H1 (cell line): ENCODE data around the gene CELF2. TPM values are rescaled to one million over a fixed set of nuclear protein-coding genes. Genes with fewer than 3 reads are reported as not detected.

Source experiments
- ATF2 ChIP-seq: IDR thresholded peaks from 2 replicates; pipeline ENCODE4 v1.6.1; 2012; ENCODE audit warnings: low read length, inconsistent platforms
- EP300 ChIP-seq, 2 experiments: IDR thresholded peaks; 1 replicate in 1 of 2; 2 replicates in 1 of 2; pipeline ENCODE4 v1.6.1; 2011 to 2012; ENCODE audit warnings: low read depth in 2 of 2, low read length in 2 of 2, mild to moderate bottlenecking in 2 of 2, borderline replicate concordance in 1 of 2, inconsistent platforms in 1 of 2, moderate library complexity in 1 of 2
- TAF7 ChIP-seq: optimal IDR thresholded peaks from 2 replicates; pipeline ENCODE3; 2011; ENCODE audit warnings: low read depth, mild to moderate bottlenecking, inconsistent platforms, low read length, moderate library complexity, borderline replicate concordance
- polyA plus RNA-seq, 7 experiments: library from polyadenylated mRNA; depleted of rRNA in 3 of 7; stranded (reverse) in 5 of 7; unstranded in 2 of 7; fragments of >200 nt in 5 of 7; fragments of 200-250 nt in 2 of 7; gene quantifications; 1 replicate in 5 of 7; 2 replicates in 1 of 7; 4 replicates in 1 of 7; pipeline versions ENCODE4 v1.2.1 to v1.2.3, GENCODE V29; 2011 to 2013; ENCODE audit warnings: missing spikeins in 2 of 7, mixed read lengths in 2 of 7
- total RNA-seq: library from RNA; stranded (reverse); fragmentation: NEBNext Ultra II Directional; extraction: Animal tissue kit (Norgen Biotek cat#: 25700); gene quantifications from 2 replicates; pipeline ENCODE4 v1.2.1, GENCODE V29; 2021

The CELF2 gene
- total and polyA plus RNA-seq, 2 of the 8 experiments (the other 6 are each of a cell fraction or from before 2014, with no cell fraction given), result 18.3 to 22.7 TPM

GRCh38 chr10:11236234-11236633 is 218.6 kb downstream of the CELF2 start (continued):
- TF ChIP-seq EP300 (IDR thresholded peaks at IDR 0.05; ENCODE audit: borderline replicate concordance in 1 of 2, low read depth in 2 of 2, low read length in 2 of 2) (no peak), TAF7 (no peak), ATF2 (no peak)
